Type B pancreatic cell (in vitro differentiated cells): ENCODE measurements around the gene RPS6KA2. TPM values are rescaled to one million over a fixed set of nuclear protein-coding genes. Genes with fewer than 3 reads are reported as not detected.

Experiments used
- DNase-seq: peaks from one replicate; pipeline ENCODE4 v3.0.0; 2021; ENCODE audit warnings: mixed read lengths; ENCODE audit not compliant: unreplicated experiment; ENCODE audit errors: extremely low spot score
- H3K27ac Mint-ChIP-seq: 2 replicates; pipeline ENCODE4 v1.8.0; 2021; ENCODE audit warnings: mild to moderate bottlenecking, mixed read lengths
- H3K27me3 Mint-ChIP-seq: 2 replicates; pipeline ENCODE4 v1.8.0; 2021; ENCODE audit warnings: mixed read lengths
- H3K36me3 Mint-ChIP-seq: 2 replicates; pipeline ENCODE4 v1.8.0; 2021; ENCODE audit warnings: mixed read lengths
- H3K4me1 Mint-ChIP-seq: one replicate; pipeline ENCODE4 v1.8.0; 2021; ENCODE audit warnings: mixed read lengths; ENCODE audit not compliant: unreplicated experiment
- H3K4me3 Mint-ChIP-seq: 2 replicates; pipeline ENCODE4 v1.8.0; 2021; ENCODE audit warnings: mild to moderate bottlenecking, mixed read lengths
- H3K9me3 Mint-ChIP-seq: 2 replicates; pipeline ENCODE4 v1.8.0; 2021; ENCODE audit warnings: mixed read lengths
- total RNA-seq: library from RNA; stranded (reverse); gene quantifications from 2 replicates; pipeline ENCODE4 v1.2.1, GENCODE V29; 2021; ENCODE audit warnings: low replicate concordance
- TF ChIP-seq, protein P1 (sequence below): fragments of 200-600 bp; sonication (generic); conservative IDR thresholded peaks from 2 replicates; pipeline ENCODE4 v1.5.0; 2021; ENCODE audit warnings: antibody characterized with exemption, mild to moderate bottlenecking

The RPS6KA2 gene
- total RNA-seq, 1 donor from 2014 or later: 23.8 TPM

DNA sequence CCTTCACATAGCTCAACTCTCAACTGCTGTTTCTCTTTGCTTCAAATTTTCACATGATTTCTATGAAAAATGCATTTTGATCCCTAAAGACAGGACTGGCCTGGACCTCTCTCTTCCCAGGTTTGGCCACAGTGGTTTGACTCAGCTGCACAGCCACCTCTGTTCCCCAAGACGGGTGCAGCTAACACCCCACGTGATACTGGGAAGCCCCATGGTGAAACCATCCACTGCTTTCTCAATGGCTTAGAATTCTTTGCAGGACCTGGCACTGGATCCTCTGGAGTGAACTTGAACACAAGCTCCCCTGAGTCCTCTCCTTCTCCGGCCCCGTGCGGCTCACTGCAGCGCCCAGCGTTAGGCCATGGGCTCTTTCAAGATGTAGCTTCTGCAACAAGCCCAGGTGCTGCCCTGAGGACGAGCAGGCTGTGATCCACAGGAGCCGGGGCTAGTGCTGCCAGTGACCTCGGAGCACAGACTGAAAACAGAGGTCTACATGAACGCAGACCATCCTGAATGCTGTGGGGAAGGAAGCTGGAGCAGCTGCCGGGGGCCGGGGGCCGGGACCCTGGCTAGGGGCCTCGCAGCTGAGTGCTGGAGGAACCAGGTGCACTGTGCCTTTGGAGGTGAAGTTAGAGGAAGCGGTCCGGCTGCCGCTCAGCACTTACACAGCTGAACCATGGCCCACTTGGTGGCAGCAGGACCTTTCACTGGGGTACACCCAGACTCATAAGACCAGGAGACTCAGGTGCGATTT is 185.5 kb downstream of the RPS6KA2 start:
- DNase-seq: no peak
- Mint-ChIP-seq H3K27me3 (no peaks in the 10 kb centered on the region), H3K36me3 (no peaks in the 10 kb centered on the region), H3K4me1 (peaks cover 7% of the 10 kb centered on the region), H3K4me3 (no peak overlapping the region), H3K9me3 (no peaks in the 10 kb centered on the region), H3K27ac (no peak overlapping the region)
- TF ChIP-seq, protein P1, sequence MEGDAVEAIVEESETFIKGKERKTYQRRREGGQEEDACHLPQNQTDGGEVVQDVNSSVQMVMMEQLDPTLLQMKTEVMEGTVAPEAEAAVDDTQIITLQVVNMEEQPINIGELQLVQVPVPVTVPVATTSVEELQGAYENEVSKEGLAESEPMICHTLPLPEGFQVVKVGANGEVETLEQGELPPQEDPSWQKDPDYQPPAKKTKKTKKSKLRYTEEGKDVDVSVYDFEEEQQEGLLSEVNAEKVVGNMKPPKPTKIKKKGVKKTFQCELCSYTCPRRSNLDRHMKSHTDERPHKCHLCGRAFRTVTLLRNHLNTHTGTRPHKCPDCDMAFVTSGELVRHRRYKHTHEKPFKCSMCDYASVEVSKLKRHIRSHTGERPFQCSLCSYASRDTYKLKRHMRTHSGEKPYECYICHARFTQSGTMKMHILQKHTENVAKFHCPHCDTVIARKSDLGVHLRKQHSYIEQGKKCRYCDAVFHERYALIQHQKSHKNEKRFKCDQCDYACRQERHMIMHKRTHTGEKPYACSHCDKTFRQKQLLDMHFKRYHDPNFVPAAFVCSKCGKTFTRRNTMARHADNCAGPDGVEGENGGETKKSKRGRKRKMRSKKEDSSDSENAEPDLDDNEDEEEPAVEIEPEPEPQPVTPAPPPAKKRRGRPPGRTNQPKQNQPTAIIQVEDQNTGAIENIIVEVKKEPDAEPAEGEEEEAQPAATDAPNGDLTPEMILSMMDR: no peak

DNA sequence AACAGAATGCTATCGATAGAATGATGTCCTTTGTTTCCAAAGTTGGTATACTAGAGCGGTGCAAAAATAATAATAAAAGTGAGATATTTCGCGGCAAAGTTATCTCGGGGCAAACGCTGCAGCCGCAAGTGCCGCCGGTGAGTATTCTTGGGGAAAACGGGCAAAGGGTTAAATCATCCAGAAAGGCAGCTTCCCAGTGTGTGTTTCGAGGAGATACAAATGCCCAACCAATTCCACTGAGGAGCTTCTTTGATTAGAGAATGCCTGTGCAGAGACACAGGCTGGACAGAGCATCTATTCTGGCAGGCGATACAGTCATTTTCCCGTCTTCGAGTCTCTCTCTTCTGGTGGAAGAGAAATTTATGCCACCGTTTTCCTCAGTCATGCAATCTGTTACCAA is 186.3 kb downstream of the RPS6KA2 start:
- H3K4me1 Mint-ChIP-seq: peaks cover 11% of the 10 kb centered on the region
- DNase-seq: no peak
- no peak overlapping the region for H3K27ac Mint-ChIP-seq
- no peaks in the 10 kb centered on the region for H3K9me3 Mint-ChIP-seq
- H3K4me3 Mint-ChIP-seq: no peak overlapping the region
- no peaks in the 10 kb centered on the region for H3K27me3 Mint-ChIP-seq
- TF ChIP-seq, protein P1: no peak
- peaks cover 3% of the 10 kb centered on the region for H3K36me3 Mint-ChIP-seq

DNA sequence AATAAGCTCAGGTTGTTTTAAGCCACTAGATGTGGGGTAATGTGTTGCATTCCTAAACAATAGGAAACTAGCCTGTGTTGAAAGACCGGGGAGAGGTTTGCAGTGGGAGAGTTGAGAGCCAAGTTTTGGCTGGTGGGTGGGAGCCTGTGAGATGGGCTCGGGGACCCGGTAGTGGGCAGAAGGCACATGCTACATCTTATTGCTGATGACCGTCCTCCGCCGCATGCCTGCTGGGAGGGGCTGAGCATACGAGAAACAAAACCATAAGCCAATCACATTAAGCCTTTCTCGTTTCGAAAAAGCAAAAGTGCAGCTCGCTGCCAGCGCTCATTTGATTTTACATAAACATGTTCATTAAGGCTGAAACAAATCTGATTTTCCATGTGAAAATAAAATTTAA is 186.9 kb downstream of the RPS6KA2 start:
- Mint-ChIP-seq H3K36me3 (peaks cover 3% of the 10 kb centered on the region), H3K4me3 (no peak overlapping the region), H3K9me3 (no peaks in the 10 kb centered on the region), H3K27ac (no peak overlapping the region), H3K4me1 (peaks cover 11% of the 10 kb centered on the region), H3K27me3 (no peaks in the 10 kb centered on the region)
- TF ChIP-seq, protein P1: no peak
- DNase-seq: no peak

DNA sequence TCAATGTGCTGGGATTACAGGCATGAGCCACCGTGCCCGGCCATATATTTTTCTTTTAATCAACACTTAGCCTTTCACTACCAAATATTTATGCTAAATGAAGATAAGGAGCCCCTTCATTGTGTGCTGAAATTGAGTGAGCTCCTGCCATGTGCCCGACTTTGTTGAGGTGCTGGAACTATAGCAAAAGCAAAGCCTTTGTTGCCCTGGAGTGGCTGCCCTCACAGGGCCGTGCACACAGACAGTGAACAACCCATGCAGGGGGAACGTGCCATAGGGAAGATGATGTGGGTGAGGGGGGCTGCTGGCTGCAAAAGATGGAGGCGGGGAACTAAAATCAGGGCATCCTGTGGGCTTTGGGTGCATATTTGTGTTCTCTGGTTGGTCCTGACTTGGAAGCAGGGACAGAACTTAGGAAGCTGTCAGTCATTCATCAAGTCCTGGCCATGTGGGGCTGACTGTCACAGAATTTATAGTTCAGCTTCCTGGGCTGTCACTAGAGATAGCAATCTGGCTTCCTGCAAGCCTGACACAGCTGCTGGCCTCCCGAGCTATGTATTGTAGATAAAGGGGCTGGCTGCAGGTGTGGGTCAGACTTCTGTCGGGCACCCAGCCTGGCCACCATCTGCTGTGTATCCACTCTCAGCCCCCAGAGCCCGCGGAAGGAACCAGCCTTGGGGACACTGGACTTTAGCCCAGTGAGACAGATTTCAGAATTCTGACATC is 187.5 kb downstream of the RPS6KA2 start:
- peaks cover 3% of the 10 kb centered on the region for H3K36me3 Mint-ChIP-seq
- H3K27me3 Mint-ChIP-seq: no peaks in the 10 kb centered on the region
- H3K27ac Mint-ChIP-seq: no peak overlapping the region
- H3K4me3 Mint-ChIP-seq: no peak overlapping the region
- H3K4me1 Mint-ChIP-seq: peaks cover 11% of the 10 kb centered on the region
- H3K9me3 Mint-ChIP-seq: no peaks in the 10 kb centered on the region
- DNase-seq: no peak
- TF ChIP-seq, protein P1: no peak

DNA sequence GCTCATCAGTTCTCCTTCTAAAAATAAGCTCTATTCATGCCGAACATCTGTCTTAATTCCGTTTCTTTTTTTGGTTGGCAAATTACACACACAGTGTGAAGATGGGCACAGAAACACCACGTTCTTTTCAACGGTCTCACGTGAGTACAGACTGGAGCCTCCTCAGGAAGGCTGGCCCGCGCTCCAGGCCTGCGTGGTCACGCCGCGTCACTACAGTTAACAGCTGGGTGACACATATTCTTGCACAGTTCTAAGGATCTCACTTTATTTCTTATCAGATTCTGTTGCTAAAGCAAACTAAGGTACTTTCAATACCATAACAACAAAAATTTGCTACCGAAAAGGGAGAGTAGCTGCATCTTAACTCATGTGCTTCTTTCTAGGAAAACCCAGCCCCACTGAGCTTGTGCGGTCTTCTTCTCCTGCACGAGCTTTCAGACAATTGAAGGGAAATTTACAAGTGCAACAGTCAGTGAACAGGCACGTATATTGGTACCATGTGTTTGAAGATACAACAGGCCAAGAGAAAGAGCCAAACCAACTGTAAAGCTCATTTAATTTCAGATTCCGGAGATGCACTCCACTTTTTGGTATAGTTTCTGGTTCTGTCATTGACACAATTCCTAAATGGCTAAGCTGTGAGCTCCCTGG is 188.7 kb downstream of the RPS6KA2 start:
- Mint-ChIP-seq H3K27me3 (no peaks in the 10 kb centered on the region), H3K4me1 (peaks cover 11% of the 10 kb centered on the region), H3K27ac (no peak overlapping the region), H3K9me3 (no peaks in the 10 kb centered on the region), H3K4me3 (no peak overlapping the region), H3K36me3 (peaks cover 3% of the 10 kb centered on the region)
- no peak for DNase-seq
- TF ChIP-seq, protein P1: no peak
